GM23338 (cell line): ENCODE data around the gene UNC5C. TPM values are rescaled to one million over a fixed set of nuclear protein-coding genes. Genes with fewer than 3 reads are reported as not detected.

Experiments
- ATAC-seq: fragments of 200-7000 bp; cut with Tn5 transposase; 3 replicates; pipeline ENCODE4 v1.9.1; 2020
- DNase-seq: peaks from one replicate; pipeline ENCODE4 v3.0.0-alpha.2; 2015; ENCODE audit warnings: low spot score
- H2AFZ ChIP-seq: fragments of 200-600 bp; sonication (generic); 2 replicates; pipeline ENCODE4 v1.8.0; 2016; ENCODE audit warnings: antibody characterized with exemption, mild to moderate bottlenecking, moderate library complexity
- H3F3A ChIP-seq: fragments of 200-600 bp; sonication (generic); replicated peaks from 2 replicates; pipeline ENCODE4 v1.8.0; 2017; ENCODE audit warnings: antibody characterized with exemption, mixed run types, low read depth
- H3K27ac ChIP-seq: fragments of 200-600 bp; sonication (generic); 2 replicates; pipeline ENCODE4 v1.6.1; 2016; ENCODE audit warnings: low read depth
- H3K27me3 ChIP-seq: fragments of 200-600 bp; sonication (generic); 2 replicates; pipeline ENCODE4 v1.8.0; 2016; ENCODE audit warnings: mild to moderate bottlenecking, mixed run types, moderate library complexity; ENCODE audit not compliant: insufficient read depth
- H3K36me3 ChIP-seq: fragments of 200-600 bp; sonication (generic); 2 replicates; pipeline ENCODE4 v1.8.0; 2016; ENCODE audit warnings: mild to moderate bottlenecking; ENCODE audit not compliant: insufficient read depth
- H3K4me1 ChIP-seq: fragments of 200-600 bp; sonication (generic); 2 replicates; pipeline ENCODE4 v1.8.0; 2016; ENCODE audit warnings: mild to moderate bottlenecking, moderate library complexity; ENCODE audit not compliant: insufficient read depth
- H3K4me2 ChIP-seq: fragments of 200-600 bp; sonication (generic); 2 replicates; pipeline ENCODE4 v1.7.1; 2017; ENCODE audit warnings: mixed run types
- H3K4me3 ChIP-seq: fragments of 200-600 bp; sonication (generic); 2 replicates; pipeline ENCODE4 v1.6.1; 2016; ENCODE audit warnings: mixed run types
- H3K79me2 ChIP-seq: fragments of 200-600 bp; sonication (generic); replicated peaks from 2 replicates; pipeline ENCODE4 v1.8.0; 2017; ENCODE audit warnings: mild to moderate bottlenecking; ENCODE audit not compliant: insufficient read depth
- H3K9me2 ChIP-seq: fragments of 200-600 bp; sonication (generic); 2 replicates; pipeline ENCODE4 v1.8.0; 2017; ENCODE audit not compliant: insufficient read depth
- H4K20me1 ChIP-seq: fragments of 200-600 bp; sonication (generic); replicated peaks from 2 replicates; pipeline ENCODE4 v1.8.0; 2017; ENCODE audit warnings: mild to moderate bottlenecking; ENCODE audit not compliant: insufficient read depth
- H3K27ac Mint-ChIP-seq: 2 replicates; pipeline ENCODE4 v1.8.0; 2020; ENCODE audit warnings: inconsistent platforms, mild to moderate bottlenecking, moderate library complexity, mixed read lengths
- H3K27me3 Mint-ChIP-seq: 3 replicates; pipeline ENCODE4 v1.8.0; 2022; ENCODE audit warnings: low read depth, mild to moderate bottlenecking, moderate library complexity, mixed read lengths, inconsistent platforms; ENCODE audit not compliant: insufficient read depth, poor library complexity
- H3K36me3 Mint-ChIP-seq: 3 replicates; pipeline ENCODE4 v1.8.0; 2021; ENCODE audit warnings: low read depth, mild to moderate bottlenecking, inconsistent platforms, moderate library complexity, mixed read lengths
- H3K4me1 Mint-ChIP-seq: 3 replicates; pipeline ENCODE4 v1.8.0; 2020; ENCODE audit warnings: mild to moderate bottlenecking, inconsistent platforms, mixed read lengths
- H3K4me3 Mint-ChIP-seq: 3 replicates; pipeline ENCODE4 v1.8.0; 2021; ENCODE audit warnings: moderate library complexity, mild to moderate bottlenecking, inconsistent platforms, mixed read lengths
- H3K9me3 Mint-ChIP-seq: 3 replicates; pipeline ENCODE4 v1.8.0; 2020; ENCODE audit warnings: moderate library complexity, mild to moderate bottlenecking, inconsistent platforms, mixed read lengths
- CTCF ChIP-seq, 2 experiments: fragments of 200-600 bp in 1 of 2; sonication (generic) in 1 of 2; conservative IDR thresholded peaks; 2 replicates each; pipeline versions ENCODE4 v1.5.1 to v1.6.1; 2016 to 2017; ENCODE audit warnings: antibody characterized with exemption in 2 of 2, low read depth in 2 of 2, mild to moderate bottlenecking in 2 of 2, moderate library complexity in 1 of 2
- ETS1 ChIP-seq: IDR thresholded peaks from 2 replicates; pipeline ENCODE4 v1.6.1; 2016; ENCODE audit warnings: antibody characterized with exemption
- ZNF114 ChIP-seq: fragments of 250-450 bp; sonication (Bioruptor Pico); IDR thresholded peaks from 2 replicates; pipeline ENCODE4 v1.5.0; 2020; ENCODE audit warnings: mild to moderate bottlenecking, moderate library complexity
- ZNF331 ChIP-seq: fragments of 250-450 bp; sonication (Bioruptor Pico); IDR thresholded peaks from 2 replicates; pipeline ENCODE4 v1.5.0; 2020; ENCODE audit warnings: low read depth, mild to moderate bottlenecking, moderate library complexity
- polyA plus RNA-seq: library from polyadenylated mRNA; unstranded; fragments of >200 nt; fragmentation: Nextera tagmentation; extraction: Ambion mirVana; gene quantifications from 2 replicates; pipeline ENCODE4 v1.2.1, GENCODE V29; 2016
- total RNA-seq: library from RNA; depleted of rRNA; stranded (reverse); fragments of >200 nt; shearing (Covaris generic); gene quantifications from 2 replicates; pipeline ENCODE4 v1.2.3, GENCODE V29; 2014

Gene UNC5C
- total and polyA plus RNA-seq, 2 experiments from 2014 or later, result 0.08 to 0.21 TPM

GRCh38 chr4:95129821-95130311, 418.9 kb downstream of the UNC5C start:
- DNase-seq, result no peak
- no peak for TF ChIP-seq ETS1
- no peaks in the 10 kb centered on the region for H3K36me3 Mint-ChIP-seq
- H3K4me1 ChIP-seq, result no peaks in the 10 kb centered on the region
- no peak overlapping the region for H3K4me3 Mint-ChIP-seq
- H3K79me2 ChIP-seq, result no peaks in the 10 kb centered on the region
- H3F3A ChIP-seq, result no peaks in the 10 kb centered on the region
- no peak overlapping the region for H3K4me3 ChIP-seq
- H3K36me3 ChIP-seq, result no peaks in the 10 kb centered on the region
- no peak overlapping the region for H3K4me2 ChIP-seq
- H4K20me1 ChIP-seq, result no peaks in the 10 kb centered on the region
- no peak overlapping the region for H3K27ac ChIP-seq
- no peaks in the 10 kb centered on the region; the same call in 2 of the 3 replicates for H3K4me1 Mint-ChIP-seq
- no peaks in the 10 kb centered on the region for H3K27me3 Mint-ChIP-seq
- H3K9me3 Mint-ChIP-seq, result peaks cover 10% of the 10 kb centered on the region
- no peak for ATAC-seq
- no peaks in the 10 kb centered on the region for H3K9me2 ChIP-seq
- H3K27me3 ChIP-seq, result no peaks in the 10 kb centered on the region
- H3K27ac Mint-ChIP-seq, result no peak overlapping the region
- H2AFZ ChIP-seq, result no peak overlapping the region

GRCh38 chr4:95129031-95129430, 419.7 kb downstream of the UNC5C start:
- Histone ChIP-seq H3K79me2 (no peaks in the 10 kb centered on the region), H3K27me3 (no peaks in the 10 kb centered on the region), H3K4me3 (no peak overlapping the region), H3F3A (no peaks in the 10 kb centered on the region), H3K4me1 (no peaks in the 10 kb centered on the region), H3K36me3 (no peaks in the 10 kb centered on the region), H3K27ac (no peak overlapping the region), H3K4me2 (no peak overlapping the region), H2AFZ (no peak overlapping the region), H4K20me1 (no peaks in the 10 kb centered on the region), H3K9me2 (no peaks in the 10 kb centered on the region)
- H3K9me3 Mint-ChIP-seq, result peaks cover 2% of the 10 kb centered on the region; the same call in 1 of the 3 replicates
- no peak overlapping the region for H3K4me3 Mint-ChIP-seq
- DNase-seq, result no peak
- H3K27ac Mint-ChIP-seq, result no peak overlapping the region
- no peak for ATAC-seq
- H3K27me3 Mint-ChIP-seq, result no peaks in the 10 kb centered on the region
- H3K4me1 Mint-ChIP-seq, result no peaks in the 10 kb centered on the region; the same call in 2 of the 3 replicates
- H3K36me3 Mint-ChIP-seq, result no peaks in the 10 kb centered on the region
- no peak for TF ChIP-seq ZNF114 (CRISPR knock-in tag)
- TF ChIP-seq ZNF331 (CRISPR knock-in tag), result no peak

GRCh38 chr4:95124906-95125504, 423.8 kb downstream of the UNC5C start:
- Mint-ChIP-seq H3K36me3 (no peaks in the 10 kb centered on the region), H3K27me3 (peaks cover 2% of the 10 kb centered on the region), H3K4me1 (no peaks in the 10 kb centered on the region; the same call in 2 of the 3 replicates), H3K27ac (no peak overlapping the region), H3K9me3 (no peaks in the 10 kb centered on the region), H3K4me3 (no peak overlapping the region)
- no peak for TF ChIP-seq ZNF331 (CRISPR knock-in tag)
- peak; percentile 78 for TF ChIP-seq CTCF (conservative IDR thresholded peaks at IDR 0.05; ENCODE audit: low read depth in 2 of 2)
- no peaks in the 10 kb centered on the region for H3F3A ChIP-seq
- H3K4me1 ChIP-seq, result no peaks in the 10 kb centered on the region
- no peaks in the 10 kb centered on the region for H3K9me2 ChIP-seq
- DNase-seq (peak; percentile 86), ATAC-seq (peak; percentile 86)
- H3K4me2 ChIP-seq, result no peak overlapping the region
- H3K4me3 ChIP-seq, result no peak overlapping the region
- no peaks in the 10 kb centered on the region for H3K27me3 ChIP-seq
- no peaks in the 10 kb centered on the region for H4K20me1 ChIP-seq
- H3K36me3 ChIP-seq, result no peaks in the 10 kb centered on the region
- H2AFZ ChIP-seq, result no peak overlapping the region
- no peaks in the 10 kb centered on the region for H3K79me2 ChIP-seq
- no peak overlapping the region for H3K27ac ChIP-seq
